PFSK-1 (cell line): ENCODE data around the gene GOLGA2.

Experiments used
- FOXP2 ChIP-seq: optimal IDR thresholded peaks from 2 replicates; pipeline ENCODE3; 2011; ENCODE audit warnings: borderline replicate concordance, control low read depth, inconsistent platforms; ENCODE audit not compliant: insufficient read depth; ENCODE audit errors: extremely low read length, extremely low read depth
- POLR2AphosphoS5 ChIP-seq: IDR thresholded peaks from 2 replicates; pipeline ENCODE4 v1.6.1; 2012; ENCODE audit warnings: low read depth, mild to moderate bottlenecking, control low read depth, low read length, moderate library complexity
- REST ChIP-seq, 2 experiments: IDR thresholded peaks; 2 replicates each; pipeline versions ENCODE4 v1.6.1 to v1.8.0; 2011 to 2012; ENCODE audit warnings: low read depth in 2 of 2, low read length in 2 of 2, control low read depth in 1 of 2, inconsistent platforms in 1 of 2, mild to moderate bottlenecking in 1 of 2, moderate library complexity in 1 of 2; ENCODE audit not compliant: insufficient read depth in 1 of 2
- SIN3A ChIP-seq: IDR thresholded peaks from 2 replicates; pipeline ENCODE4 v1.6.1; 2012; ENCODE audit warnings: mild to moderate bottlenecking, low read length, moderate library complexity, borderline replicate concordance; ENCODE audit not compliant: insufficient read depth
- TAF1 ChIP-seq: IDR thresholded peaks from 2 replicates; pipeline ENCODE4 v1.6.1; 2012; ENCODE audit warnings: low read length, control low read depth, borderline replicate concordance; ENCODE audit not compliant: insufficient read depth

GOLGA2 gene

DNA sequence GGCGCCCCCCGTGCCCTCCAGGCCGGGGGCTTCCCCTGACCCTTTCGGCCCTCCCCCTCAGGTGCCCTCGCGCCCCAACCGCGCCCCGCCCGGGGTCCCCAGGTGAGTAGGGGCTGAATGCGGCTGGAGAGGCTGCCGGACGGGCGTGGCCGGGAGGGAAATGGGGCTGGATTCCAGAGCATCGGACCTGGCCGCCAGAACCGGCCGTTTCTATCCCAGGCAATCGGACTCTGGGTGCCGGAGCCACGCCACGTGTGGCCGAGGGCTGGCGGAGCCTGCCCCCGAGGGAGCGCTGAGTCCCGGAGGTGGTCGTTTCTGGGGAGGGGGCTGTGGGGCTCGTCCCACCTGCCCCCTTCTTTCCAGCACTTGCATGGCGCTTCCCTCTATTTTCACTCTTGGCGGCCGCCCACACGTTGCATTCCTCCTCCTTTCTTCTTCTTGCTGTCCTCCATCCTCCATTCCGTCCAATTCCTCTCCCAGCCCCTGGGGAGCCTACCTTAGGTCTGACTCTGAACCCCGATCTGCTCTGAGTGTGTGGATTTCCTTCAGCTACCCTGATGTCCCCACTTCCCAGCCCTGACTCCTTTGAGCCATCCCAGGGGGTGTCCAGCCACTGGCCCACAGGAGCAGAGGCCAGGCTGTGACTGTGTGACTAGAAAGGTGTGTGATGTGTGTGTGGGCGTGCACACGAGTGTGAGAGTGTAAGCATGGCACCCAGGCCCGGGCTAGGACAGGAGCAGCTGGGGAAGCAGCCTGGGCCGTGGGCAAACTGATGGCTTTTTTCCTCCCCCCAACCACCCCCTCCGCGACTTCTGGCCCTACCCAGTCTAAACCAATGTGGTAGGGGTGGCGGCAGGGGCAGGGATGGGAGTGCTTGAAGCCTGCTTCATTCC, 24.7 kb downstream of the GOLGA2 start:
- TF ChIP-seq SIN3A = no peak
- TF ChIP-seq REST (IDR thresholded peaks at IDR 0.05; ENCODE audit: insufficient read depth in 1 of 2, low read depth in 2 of 2, low read length in 2 of 2) = no peak
- no peak for TF ChIP-seq POLR2AphosphoS5
- TF ChIP-seq TAF1 = no peak
- no peak for TF ChIP-seq FOXP2

DNA sequence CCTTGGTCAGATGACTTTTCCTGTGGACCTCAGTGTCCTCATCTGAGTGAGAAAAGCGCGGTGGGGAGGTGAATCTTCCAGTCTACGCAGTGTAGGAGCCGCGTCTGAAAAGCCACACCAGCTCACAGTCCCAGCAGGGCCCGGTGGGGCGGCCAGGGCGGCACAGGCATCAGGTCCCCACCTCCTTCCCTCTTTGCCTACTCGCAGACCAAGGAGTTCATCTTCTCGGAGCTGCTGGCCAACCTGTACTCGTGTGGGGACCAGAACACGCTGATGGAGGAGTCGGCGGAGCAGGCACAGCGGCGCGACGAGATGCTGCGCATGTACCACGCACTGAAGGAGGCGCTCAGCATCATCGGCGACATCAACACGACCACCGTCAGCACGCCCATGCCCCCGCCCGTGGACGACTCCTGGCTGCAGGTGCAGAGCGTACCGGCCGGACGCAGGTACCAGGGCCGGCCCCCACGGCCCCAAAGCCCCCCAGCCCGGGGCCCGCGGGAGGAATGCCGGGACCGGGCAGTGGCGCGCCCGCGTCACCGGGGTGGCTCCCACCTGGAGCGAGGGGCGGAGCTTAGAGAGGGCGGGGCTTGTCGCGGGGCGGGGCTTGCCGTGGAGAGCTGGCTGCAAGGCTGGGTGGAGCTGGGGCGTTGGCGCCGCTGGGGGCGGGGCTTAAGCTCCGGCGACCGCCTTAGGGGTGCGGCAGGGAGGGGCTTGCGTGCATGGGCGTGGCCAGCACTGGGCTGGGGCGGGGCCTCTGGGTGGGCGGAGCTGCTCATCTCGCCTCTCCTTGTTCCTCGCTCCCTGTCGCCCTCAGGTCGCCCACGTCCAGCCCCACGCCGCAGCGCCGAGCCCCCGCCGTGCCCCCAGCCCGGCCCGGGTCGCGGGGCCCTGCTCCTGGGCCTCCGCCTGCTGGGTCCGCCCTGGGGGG, 25.6 kb downstream of the GOLGA2 start:
- TF ChIP-seq TAF1 = no peak
- TF ChIP-seq SIN3A = no peak
- TF ChIP-seq POLR2AphosphoS5 = no peak
- no peak for TF ChIP-seq FOXP2
- no peak for TF ChIP-seq REST (IDR thresholded peaks at IDR 0.05; ENCODE audit: insufficient read depth in 1 of 2, low read depth in 2 of 2, low read length in 2 of 2)

DNA sequence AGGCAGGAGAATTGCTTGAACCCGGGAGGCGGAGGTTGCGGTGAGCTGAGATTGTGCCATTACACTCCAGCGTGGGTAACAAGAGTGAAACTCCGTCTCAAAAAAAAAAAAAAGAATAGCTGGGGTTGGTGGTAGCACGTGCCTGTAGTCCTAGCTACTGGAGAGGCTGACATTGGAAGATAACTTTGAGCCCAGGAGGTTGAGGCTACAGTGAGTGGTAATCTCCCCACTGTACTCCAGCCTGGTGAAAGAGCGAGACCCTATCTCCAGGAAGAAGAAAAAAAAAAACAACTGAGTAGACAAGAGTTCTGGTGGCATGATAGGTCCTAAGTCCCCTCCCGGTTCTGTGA, 26.3 kb downstream of the GOLGA2 start:
- no peak for TF ChIP-seq TAF1
- no peak for TF ChIP-seq POLR2AphosphoS5
- TF ChIP-seq REST (IDR thresholded peaks at IDR 0.05; ENCODE audit: insufficient read depth in 1 of 2, low read depth in 2 of 2, low read length in 2 of 2) = no peak
- no peak for TF ChIP-seq FOXP2
- TF ChIP-seq SIN3A = no peak

GRCh38 chr9:128247226-128247803, 28.5 kb downstream of the GOLGA2 start:
- TF ChIP-seq TAF1 (no peak), REST (IDR thresholded peaks at IDR 0.05; ENCODE audit: insufficient read depth in 1 of 2, low read depth in 2 of 2, low read length in 2 of 2) (no peak), POLR2AphosphoS5 (no peak), SIN3A (no peak), FOXP2 (no peak)
